Ascending aorta (tissue), 2 donors: ENCODE data around the gene CDC42BPA. TPM values are rescaled to one million over a fixed set of nuclear protein-coding genes. Genes with fewer than 3 reads are reported as not detected.
"Not testable (repeated sequence)": the region's sequence is repeated elsewhere in the genome, so short reads cannot be mapped to it uniquely, and the experiment has no call there.

ENCODE experiments used
- DNase-seq, 2 donors: peaks; one replicate each; pipeline ENCODE4 v3.0.0-alpha.2; 2019; ENCODE audit warnings: low spot score in 2 of 2
- H3K27ac ChIP-seq, 2 donors: fragments of 200-600 bp; sonication (generic); one replicate each; pipeline ENCODE4 v1.5.1; 2016 to 2017; ENCODE audit warnings: mild to moderate bottlenecking in 1 of 2
- H3K27me3 ChIP-seq: fragments of 200-600 bp; sonication (generic); one replicate; pipeline ENCODE4 v1.5.1; 2017
- H3K36me3 ChIP-seq, 2 donors: fragments of 200-600 bp; sonication (generic); one replicate each; pipeline ENCODE4 v1.5.1; 2016
- H3K4me1 ChIP-seq, 2 donors: fragments of 200-600 bp; sonication (generic); one replicate each; pipeline ENCODE4 v1.5.1; 2016 to 2017; ENCODE audit warnings: mild to moderate bottlenecking in 1 of 2
- H3K4me3 ChIP-seq, 2 donors: fragments of 200-600 bp; sonication (generic); one replicate each; pipeline ENCODE4 v1.5.1; 2016 to 2017; ENCODE audit warnings: mild to moderate bottlenecking in 1 of 2
- H3K9me3 ChIP-seq, 2 donors: fragments of 200-600 bp; sonication (generic); one replicate each; pipeline ENCODE4 v1.5.1; 2016
- CTCF ChIP-seq, 3 experiments: fragments of 200-600 bp in 2 of 3; fragments of 450-650 bp in 1 of 3; sonication (generic) in 2 of 3; IDR thresholded peaks; one replicate each; pipeline ENCODE4 v1.5.1; 2016 to 2019; ENCODE audit warnings: antibody characterized with exemption in 3 of 3, mild to moderate bottlenecking in 1 of 3, moderate library complexity in 1 of 3
- intact Hi-C: fragments of 100-400 bp; cut with DNase I; formaldehyde crosslinking; loops from one replicate; pipeline ENCODE4 v1.15.1; 2023
- total RNA-seq: library from RNA; depleted of rRNA; stranded (reverse); fragments of >200 nt; gene quantifications from one replicate; pipeline ENCODE4 v1.1.0, GENCODE V29; 2016

CDC42BPA gene
- total RNA-seq, 1 donor from 2014 or later = 56.9 TPM

GRCh38 chr1:227245613-227246320 is 72.5 kb downstream of the CDC42BPA start:
- H3K9me3 ChIP-seq = peaks cover 0 to 7% of the 10 kb centered on the region in 2 donors
- no peak for TF ChIP-seq CTCF (IDR thresholded peaks at IDR 0.05)
- H3K4me1 ChIP-seq = peaks cover 0 to 13% of the 10 kb centered on the region in 2 donors
- H3K27me3 ChIP-seq = no peaks in the 10 kb centered on the region
- DNase-seq = no peak
- no peak overlapping the region for H3K4me3 ChIP-seq
- intact Hi-C loops = no loop called here
- H3K27ac ChIP-seq = no peak overlapping the region
- H3K36me3 ChIP-seq = no peaks in the 10 kb centered on the region

- TF ChIP-seq CTCF (IDR thresholded peaks at IDR 0.05) = no peak
- no peak for DNase-seq
- Histone ChIP-seq H3K4me1 (peaks cover 0 to 13% of the 10 kb centered on the region in 2 donors), H3K9me3 (peaks cover 0 to 7% of the 10 kb centered on the region in 2 donors), H3K27ac (no peak overlapping the region), H3K4me3 (no peak overlapping the region), H3K27me3 (no peaks in the 10 kb centered on the region), H3K36me3 (no peaks in the 10 kb centered on the region)
- intact Hi-C loops = no loop called here
Measured at GRCh38 chr1:227244339-227245118, 73.8 kb downstream of the CDC42BPA start.

- intact Hi-C loops = no loop called here
- peaks cover 0 to 5% of the 10 kb centered on the region in 2 donors for H3K9me3 ChIP-seq
- no peak overlapping the region for H3K4me3 ChIP-seq
- peaks cover 2 to 13% of the 10 kb centered on the region in 2 donors for H3K4me1 ChIP-seq
- DNase-seq = no peak
- H3K36me3 ChIP-seq = no peaks in the 10 kb centered on the region
- no peak overlapping the region for H3K27ac ChIP-seq
- no peaks in the 10 kb centered on the region for H3K27me3 ChIP-seq
- TF ChIP-seq CTCF (IDR thresholded peaks at IDR 0.05) = no peak
Measured at GRCh38 chr1:227242811-227243682, 75.2 kb downstream of the CDC42BPA start.

DNA sequence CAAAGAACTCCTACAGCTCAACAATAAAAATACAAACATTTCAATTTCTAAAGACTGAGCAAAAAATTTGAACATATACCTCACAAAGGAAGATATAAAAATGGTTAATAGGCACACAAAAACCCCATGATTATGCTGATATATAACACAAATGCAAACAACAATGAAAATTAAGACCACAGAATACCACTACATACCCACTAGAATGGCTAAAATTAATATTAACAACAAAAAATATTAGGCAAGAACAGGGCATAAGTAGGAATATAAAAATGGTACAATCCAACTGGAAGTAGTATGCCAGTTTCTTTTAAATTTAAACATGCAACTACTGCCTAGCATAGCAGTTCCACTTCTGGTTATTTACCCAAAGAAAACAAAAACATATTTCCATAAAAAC is 77.3 kb downstream of the CDC42BPA start:
- intact Hi-C loops = no loop called here
- no peaks in the 10 kb centered on the region for H3K27me3 ChIP-seq
- no peak overlapping the region for H3K4me3 ChIP-seq
- no peaks in the 10 kb centered on the region for H3K9me3 ChIP-seq
- TF ChIP-seq CTCF (IDR thresholded peaks at IDR 0.05) = no peak
- no peaks in the 10 kb centered on the region for H3K36me3 ChIP-seq
- peaks cover 2 to 13% of the 10 kb centered on the region in 2 donors for H3K4me1 ChIP-seq
- DNase-seq = no peak
- no peak overlapping the region for H3K27ac ChIP-seq

- H3K36me3 ChIP-seq = peaks cover 0 to 2% of the 10 kb centered on the region in 2 donors
- peaks cover 2% of the 10 kb centered on the region in 2 donors for H3K4me1 ChIP-seq
- intact Hi-C loops = loop anchor here (10.0 kb wide), 1 partner anchor 200 kb away; no protein-coding TSS in a partner anchor
- H3K9me3 ChIP-seq = no peaks in the 10 kb centered on the region
- no peaks in the 10 kb centered on the region for H3K27me3 ChIP-seq
- no peak overlapping the region for H3K27ac ChIP-seq
- no peak overlapping the region for H3K4me3 ChIP-seq
- no peak for DNase-seq
- peak in 1 of 3 experiments; percentile 28 for TF ChIP-seq CTCF (IDR thresholded peaks at IDR 0.05)
Measured at GRCh38 chr1:227234998-227235405, 83.3 kb downstream of the CDC42BPA start.

DNA sequence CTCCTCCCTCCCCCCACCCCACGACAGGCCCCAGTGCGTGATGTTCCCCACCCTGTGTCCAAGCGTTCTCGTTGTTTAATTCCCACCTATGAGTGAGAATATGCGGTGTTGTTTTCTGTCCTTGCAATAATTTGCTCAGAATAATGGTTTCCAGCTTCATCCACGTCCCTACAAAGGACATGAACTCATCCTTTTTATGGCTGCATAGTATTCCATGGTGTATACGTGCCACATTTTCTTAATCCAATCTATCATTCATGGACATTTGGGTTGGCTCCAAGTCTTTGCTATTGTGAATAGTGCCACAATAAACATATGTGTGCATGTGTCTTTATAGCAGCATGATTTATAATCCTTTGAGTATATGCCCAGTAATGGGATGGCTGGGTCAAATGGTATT is 87.2 kb downstream of the CDC42BPA start:
- DNase-seq, H3K27ac ChIP-seq, H3K4me3 ChIP-seq, H3K9me3 ChIP-seq, H3K27me3 ChIP-seq, H3K4me1 ChIP-seq, H3K36me3 ChIP-seq: not testable (repeated sequence)
- intact Hi-C loops = loop anchor here (10.0 kb wide), 1 partner anchor 204 kb away; no protein-coding TSS in a partner anchor
